ENCODE measurements around the gene LGALS8.
A peak's percentile ranks its signal among the peaks of the same experiment; 100 is the strongest.
"Not testable (repeated sequence)": the region's sequence is repeated elsewhere in the genome, so short reads cannot be mapped to it uniquely, and the experiment has no call there.

Gene LGALS8

GRCh38 chr1:236486356-236487002 lies 37.3 kb upstream of the LGALS8 start:
- H3K36me3 ChIP-seq (ENCODE audit: low read depth) = no peaks in the 10 kb centered on the region
- H3K27ac ChIP-seq (ENCODE audit: poor library complexity, severe bottlenecking) = no peak overlapping the region
- TF ChIP-seq CTCF (IDR thresholded peaks at IDR 0.05; ENCODE audit: poor library complexity, severe bottlenecking) = no peak
- no peaks in the 10 kb centered on the region for H3K9me3 ChIP-seq (ENCODE audit: severe bottlenecking)
- DNase-seq (ENCODE audit: low spot score) (no peak), ATAC-seq (ENCODE audit: low read depth) (no peak)
- H3K4me3 ChIP-seq (ENCODE audit: severe bottlenecking) = no peak overlapping the region
- no peaks in the 10 kb centered on the region for H3K4me1 ChIP-seq (ENCODE audit: insufficient read depth, poor library complexity, severe bottlenecking)
- H3K27me3 ChIP-seq (ENCODE audit: insufficient read depth, poor library complexity, severe bottlenecking) = no peaks in the 10 kb centered on the region

GRCh38 chr1:236489161-236489560 lies 34.6 kb upstream of the LGALS8 start:
- DNase-seq (ENCODE audit: low spot score); H3K9me3 ChIP-seq (ENCODE audit: severe bottlenecking); ATAC-seq (ENCODE audit: low read depth); H3K4me1 ChIP-seq (ENCODE audit: insufficient read depth, poor library complexity, severe bottlenecking); H3K4me3 ChIP-seq (ENCODE audit: severe bottlenecking); H3K27me3 ChIP-seq (ENCODE audit: insufficient read depth, poor library complexity, severe bottlenecking); H3K27ac ChIP-seq (ENCODE audit: poor library complexity, severe bottlenecking); H3K36me3 ChIP-seq (ENCODE audit: low read depth): not testable (repeated sequence)

GRCh38 chr1:236489710-236490377 lies 33.9 kb upstream of the LGALS8 start:
- peak; percentile 31 for TF ChIP-seq CTCF (IDR thresholded peaks at IDR 0.05; ENCODE audit: poor library complexity, severe bottlenecking)
- no peaks in the 10 kb centered on the region for H3K27me3 ChIP-seq (ENCODE audit: insufficient read depth, poor library complexity, severe bottlenecking)
- H3K27ac ChIP-seq (ENCODE audit: poor library complexity, severe bottlenecking) = no peak overlapping the region
- H3K36me3 ChIP-seq (ENCODE audit: low read depth) = no peaks in the 10 kb centered on the region
- H3K4me3 ChIP-seq (ENCODE audit: severe bottlenecking) = no peak overlapping the region
- no peaks in the 10 kb centered on the region for H3K4me1 ChIP-seq (ENCODE audit: insufficient read depth, poor library complexity, severe bottlenecking)
- DNase-seq (ENCODE audit: low spot score) = no peak
- no peaks in the 10 kb centered on the region for H3K9me3 ChIP-seq (ENCODE audit: severe bottlenecking)
- ATAC-seq (ENCODE audit: low read depth) = 0 out of 3 replicates have a peak, but pooled peaks have one; percentile 41

GRCh38 chr1:236491469-236492136 lies 32.2 kb upstream of the LGALS8 start:
- DNase-seq (ENCODE audit: low spot score) (no peak), ATAC-seq (ENCODE audit: low read depth) (no peak)
- H3K27ac ChIP-seq (ENCODE audit: poor library complexity, severe bottlenecking) = no peak overlapping the region
- H3K36me3 ChIP-seq (ENCODE audit: low read depth) = no peaks in the 10 kb centered on the region
- no peaks in the 10 kb centered on the region for H3K9me3 ChIP-seq (ENCODE audit: severe bottlenecking)
- no peak overlapping the region for H3K4me3 ChIP-seq (ENCODE audit: severe bottlenecking)
- no peaks in the 10 kb centered on the region for H3K27me3 ChIP-seq (ENCODE audit: insufficient read depth, poor library complexity, severe bottlenecking)
- H3K4me1 ChIP-seq (ENCODE audit: insufficient read depth, poor library complexity, severe bottlenecking) = no peaks in the 10 kb centered on the region
- no peak for TF ChIP-seq CTCF (IDR thresholded peaks at IDR 0.05; ENCODE audit: poor library complexity, severe bottlenecking)

- no peaks in the 10 kb centered on the region for H3K4me1 ChIP-seq (ENCODE audit: insufficient read depth, poor library complexity, severe bottlenecking)
Observed at GRCh38 chr1:236492378-236492777, 31.4 kb upstream of the LGALS8 start.

More at GRCh38 chr1:236492378-236492777, 31.4 kb upstream of the LGALS8 start:
- Histone ChIP-seq H3K36me3 (ENCODE audit: low read depth) (no peaks in the 10 kb centered on the region), H3K27me3 (ENCODE audit: insufficient read depth, poor library complexity, severe bottlenecking) (no peaks in the 10 kb centered on the region), H3K9me3 (ENCODE audit: severe bottlenecking) (no peaks in the 10 kb centered on the region), H3K27ac (ENCODE audit: poor library complexity, severe bottlenecking) (no peak overlapping the region), H3K4me3 (ENCODE audit: severe bottlenecking) (no peak overlapping the region)
- no peak for DNase-seq (ENCODE audit: low spot score)
- ATAC-seq (ENCODE audit: low read depth) = no peak
- TF ChIP-seq CTCF (IDR thresholded peaks at IDR 0.05; ENCODE audit: poor library complexity, severe bottlenecking) = no peak

All from RWPE2 (cell line).